Endothelial cell of umbilical vein (primary cell): ENCODE data around the gene ZNF471.

ENCODE experiments used
- EZH2 ChIP-seq: IDR thresholded peaks from 2 replicates; pipeline ENCODE4 v1.6.1; 2012; ENCODE audit warnings: borderline replicate concordance, low read depth, mild to moderate bottlenecking, moderate library complexity, low read length, inconsistent platforms; ENCODE audit not compliant: severe bottlenecking
- GATA2 ChIP-seq: IDR thresholded peaks from 2 replicates; pipeline ENCODE4 v1.7.0; 2011; ENCODE audit warnings: low read depth, mild to moderate bottlenecking, moderate library complexity, mixed read lengths, low read length; ENCODE audit not compliant: insufficient read length, insufficient read depth
- MYC ChIP-seq: IDR thresholded peaks from one replicate; pipeline ENCODE4 v1.6.1; 2011; ENCODE audit warnings: mild to moderate bottlenecking, low read depth, low read length
- POLR2A ChIP-seq: IDR thresholded peaks from 2 replicates; pipeline ENCODE4 v1.6.1; 2012; ENCODE audit warnings: low read depth, mild to moderate bottlenecking, control low read depth, low read length
- TF ChIP-seq, protein P1 (sequence below), 2 donors: IDR thresholded peaks; 1 replicate in 1 of 2; 2 replicates in 1 of 2; pipeline ENCODE4 v1.5.1; 2011; ENCODE audit warnings: low read length in 2 of 2, mild to moderate bottlenecking in 2 of 2, moderate library complexity in 2 of 2, control low read depth in 1 of 2, inconsistent platforms in 1 of 2, low read depth in 1 of 2; ENCODE audit not compliant: insufficient read depth in 1 of 2; ENCODE audit errors: extremely low read depth in 1 of 2
- TF ChIP-seq, protein P2 (sequence below): IDR thresholded peaks from 2 replicates; pipeline ENCODE4 v1.6.1; 2011; ENCODE audit not compliant: insufficient read depth, insufficient read length

DNA sequence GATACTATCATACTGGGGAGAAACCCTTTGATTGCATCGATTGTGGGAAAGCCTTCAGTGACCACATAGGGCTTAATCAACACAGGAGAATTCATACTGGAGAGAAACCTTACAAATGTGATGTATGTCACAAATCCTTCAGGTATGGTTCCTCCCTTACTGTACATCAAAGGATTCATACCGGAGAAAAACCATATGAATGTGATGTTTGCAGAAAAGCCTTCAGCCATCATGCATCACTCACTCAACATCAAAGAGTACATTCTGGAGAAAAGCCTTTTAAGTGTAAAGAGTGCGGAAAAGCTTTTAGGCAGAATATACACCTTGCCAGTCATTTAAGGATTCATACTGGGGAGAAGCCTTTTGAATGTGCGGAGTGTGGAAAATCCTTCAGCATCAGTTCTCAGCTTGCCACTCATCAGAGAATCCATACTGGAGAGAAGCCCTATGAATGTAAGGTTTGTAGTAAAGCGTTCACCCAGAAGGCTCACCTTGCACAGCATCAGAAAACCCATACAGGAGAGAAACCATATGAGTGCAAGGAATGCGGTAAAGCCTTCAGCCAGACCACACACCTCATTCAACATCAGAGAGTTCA, 46.7 kb downstream of the ZNF471 start:
- TF ChIP-seq, protein P1, sequence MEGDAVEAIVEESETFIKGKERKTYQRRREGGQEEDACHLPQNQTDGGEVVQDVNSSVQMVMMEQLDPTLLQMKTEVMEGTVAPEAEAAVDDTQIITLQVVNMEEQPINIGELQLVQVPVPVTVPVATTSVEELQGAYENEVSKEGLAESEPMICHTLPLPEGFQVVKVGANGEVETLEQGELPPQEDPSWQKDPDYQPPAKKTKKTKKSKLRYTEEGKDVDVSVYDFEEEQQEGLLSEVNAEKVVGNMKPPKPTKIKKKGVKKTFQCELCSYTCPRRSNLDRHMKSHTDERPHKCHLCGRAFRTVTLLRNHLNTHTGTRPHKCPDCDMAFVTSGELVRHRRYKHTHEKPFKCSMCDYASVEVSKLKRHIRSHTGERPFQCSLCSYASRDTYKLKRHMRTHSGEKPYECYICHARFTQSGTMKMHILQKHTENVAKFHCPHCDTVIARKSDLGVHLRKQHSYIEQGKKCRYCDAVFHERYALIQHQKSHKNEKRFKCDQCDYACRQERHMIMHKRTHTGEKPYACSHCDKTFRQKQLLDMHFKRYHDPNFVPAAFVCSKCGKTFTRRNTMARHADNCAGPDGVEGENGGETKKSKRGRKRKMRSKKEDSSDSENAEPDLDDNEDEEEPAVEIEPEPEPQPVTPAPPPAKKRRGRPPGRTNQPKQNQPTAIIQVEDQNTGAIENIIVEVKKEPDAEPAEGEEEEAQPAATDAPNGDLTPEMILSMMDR (IDR thresholded peaks at IDR 0.05; ENCODE audit: extremely low read depth in 1 of 2, insufficient read depth in 1 of 2, low read depth in 1 of 2, low read length in 2 of 2) = no peak
- TF ChIP-seq POLR2A = no peak
- no peak for TF ChIP-seq MYC
- TF ChIP-seq, protein P2, sequence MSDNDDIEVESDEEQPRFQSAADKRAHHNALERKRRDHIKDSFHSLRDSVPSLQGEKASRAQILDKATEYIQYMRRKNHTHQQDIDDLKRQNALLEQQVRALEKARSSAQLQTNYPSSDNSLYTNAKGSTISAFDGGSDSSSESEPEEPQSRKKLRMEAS = no peak
- no peak for TF ChIP-seq EZH2
- TF ChIP-seq GATA2 = no peak
